HG03342 (cell line): ENCODE results near the gene PDCD5.
"Not testable (repeated sequence)": the region's sequence is repeated elsewhere in the genome, so short reads cannot be mapped to it uniquely, and the experiment has no call there.

Source experiments
- ATAC-seq: cut with Tn5 transposase; IDR thresholded peaks from one replicate; pipeline ENCODE4 v1.9.1; 2021; ENCODE audit warnings: mild to moderate bottlenecking, moderate library complexity; ENCODE audit not compliant: unreplicated experiment

Gene PDCD5

DNA sequence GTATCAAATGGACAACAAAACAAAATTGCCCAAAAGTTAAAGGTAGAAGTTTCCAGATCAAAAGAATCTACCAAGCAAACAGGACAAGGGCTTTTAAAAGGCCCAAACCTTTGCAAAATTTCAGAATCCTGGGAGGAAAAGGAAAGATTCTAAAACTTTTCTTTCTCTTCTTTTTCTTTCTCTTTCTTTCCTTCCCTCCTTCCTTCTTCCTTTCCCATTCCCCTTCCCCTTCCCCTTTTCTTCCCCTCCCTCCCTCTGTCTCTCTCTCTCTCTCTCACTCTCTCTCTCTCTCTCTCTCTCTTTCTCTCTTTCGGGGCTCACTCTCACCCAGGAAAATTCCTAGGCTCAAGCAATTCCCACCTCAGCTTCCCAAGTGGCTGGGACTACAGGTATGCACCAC is 4.2 kb upstream of the PDCD5 start:
- ATAC-seq = no peak

DNA sequence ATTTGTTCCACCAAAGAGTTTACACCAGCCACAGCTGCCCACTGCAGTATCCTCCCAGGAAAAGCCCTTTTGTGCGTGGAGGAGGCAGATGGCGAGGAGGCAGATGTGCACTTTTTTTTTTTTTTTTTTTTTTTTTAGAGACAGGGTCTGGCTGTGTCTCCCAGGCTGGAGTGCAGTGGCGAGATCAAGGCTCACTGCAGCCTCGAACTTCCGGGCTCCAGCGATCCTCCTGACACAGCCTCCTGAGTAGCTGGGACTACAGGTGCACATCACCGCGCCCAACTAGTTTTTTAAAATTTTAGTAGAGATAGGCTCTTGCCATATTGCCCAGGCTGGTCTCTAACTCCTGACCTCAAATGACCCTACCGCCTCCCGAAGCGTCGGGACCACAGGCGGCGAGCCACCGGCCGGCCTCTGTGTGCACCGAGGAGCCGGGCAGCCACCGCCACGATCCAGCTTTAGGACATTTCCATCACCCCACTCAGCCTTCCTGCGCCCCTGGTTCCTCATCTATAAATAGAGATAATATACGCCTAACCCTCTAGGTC is 563 bp upstream of the PDCD5 start:
- peak; percentile 16 for ATAC-seq

DNA sequence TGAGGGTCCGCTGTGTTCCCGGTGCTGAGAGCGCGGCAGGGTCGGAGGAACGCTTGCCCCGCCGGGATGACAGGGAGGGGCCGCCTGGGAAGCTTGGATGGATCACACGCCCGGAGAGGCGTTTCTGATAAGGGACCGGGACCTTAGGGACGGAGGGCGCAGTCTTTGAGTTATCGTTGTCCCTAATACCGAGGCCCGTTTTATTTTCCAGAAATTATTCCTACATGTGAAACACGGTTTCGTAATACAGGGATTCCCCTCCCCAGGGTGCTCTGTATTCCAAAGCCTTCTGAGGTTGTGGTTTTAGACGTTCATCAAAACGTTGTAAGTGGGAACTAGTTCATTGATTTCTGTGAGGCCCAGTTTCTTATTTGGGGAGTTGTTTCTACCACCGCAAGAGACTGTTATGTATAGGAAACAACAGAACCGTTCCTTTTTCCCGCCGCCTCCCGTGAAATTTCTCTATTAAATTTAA is 752 bp downstream of the PDCD5 start:
- ATAC-seq = no peak

DNA sequence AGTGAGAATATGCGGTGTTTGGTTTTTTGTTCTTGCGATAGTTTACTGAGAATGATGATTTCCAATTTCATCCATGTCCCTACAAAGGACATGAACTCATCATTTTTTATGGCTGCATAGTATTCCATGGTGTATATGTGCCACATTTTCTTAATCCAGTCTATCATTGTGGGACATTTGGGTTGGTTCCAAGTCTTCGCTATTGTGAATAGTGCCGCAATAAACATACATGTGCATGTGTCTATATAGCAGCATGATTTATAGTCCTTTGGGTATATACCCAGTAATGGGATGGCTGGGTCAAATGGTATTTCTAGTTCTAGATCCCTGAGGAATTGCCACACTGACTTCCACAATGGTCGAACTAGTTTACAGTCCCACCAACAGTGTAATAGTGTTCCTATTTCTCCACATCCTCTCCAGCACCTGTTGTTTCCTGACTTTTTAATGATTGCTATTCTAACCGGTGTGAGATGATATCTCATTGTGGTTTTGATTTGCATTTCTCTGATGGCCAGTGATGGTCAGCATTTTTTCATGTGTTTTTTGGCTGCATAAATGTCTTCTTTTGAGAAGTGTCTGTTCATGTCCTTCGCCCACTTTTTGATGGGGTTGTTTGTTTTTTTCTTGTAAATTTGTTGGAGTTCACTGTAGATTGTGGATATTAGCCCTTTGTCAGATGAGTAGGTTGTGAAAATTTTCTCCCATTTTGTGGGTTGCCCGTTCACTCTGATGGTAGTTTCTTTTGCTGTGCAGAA is 6.9 kb downstream of the PDCD5 start:
- not testable (repeated sequence) for ATAC-seq

DNA sequence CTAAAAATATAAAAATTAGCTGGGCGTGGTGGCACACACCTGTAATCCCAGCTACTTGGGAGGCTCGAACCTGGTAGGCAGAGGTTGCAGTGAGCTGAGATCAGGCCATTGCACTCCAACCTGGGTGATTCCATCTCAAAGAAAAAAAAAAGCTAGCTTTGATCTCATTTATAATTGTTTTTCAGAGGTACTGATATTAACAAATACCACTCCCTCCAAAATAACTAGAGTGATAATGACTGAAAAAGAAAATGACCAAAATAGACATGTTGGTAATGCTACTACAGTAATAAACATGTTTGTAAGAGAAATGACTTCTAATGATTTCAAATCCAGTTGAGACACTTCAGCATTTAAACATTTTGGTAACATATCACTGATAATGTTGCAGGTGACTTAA is 13.0 kb downstream of the PDCD5 start:
- no peak for ATAC-seq

DNA sequence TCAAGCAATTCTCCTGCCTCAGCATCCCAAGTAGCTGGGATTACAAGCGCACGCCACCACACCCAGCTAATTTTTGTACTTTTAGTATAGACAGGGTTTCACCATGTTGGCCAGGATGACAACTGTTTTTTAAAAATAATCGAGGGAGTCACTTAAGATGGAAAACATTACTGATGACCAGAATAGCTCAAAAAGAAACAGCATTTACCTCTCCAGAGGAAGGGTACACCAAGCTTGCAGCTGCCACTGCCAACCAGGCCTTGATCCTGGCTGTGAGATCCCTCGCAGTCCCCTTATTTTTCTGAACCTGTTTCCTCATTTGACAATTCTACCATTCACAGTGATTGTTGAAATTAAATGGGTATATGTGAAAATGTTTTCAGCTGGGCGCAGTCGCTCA is 14.5 kb downstream of the PDCD5 start:
- no peak for ATAC-seq

DNA sequence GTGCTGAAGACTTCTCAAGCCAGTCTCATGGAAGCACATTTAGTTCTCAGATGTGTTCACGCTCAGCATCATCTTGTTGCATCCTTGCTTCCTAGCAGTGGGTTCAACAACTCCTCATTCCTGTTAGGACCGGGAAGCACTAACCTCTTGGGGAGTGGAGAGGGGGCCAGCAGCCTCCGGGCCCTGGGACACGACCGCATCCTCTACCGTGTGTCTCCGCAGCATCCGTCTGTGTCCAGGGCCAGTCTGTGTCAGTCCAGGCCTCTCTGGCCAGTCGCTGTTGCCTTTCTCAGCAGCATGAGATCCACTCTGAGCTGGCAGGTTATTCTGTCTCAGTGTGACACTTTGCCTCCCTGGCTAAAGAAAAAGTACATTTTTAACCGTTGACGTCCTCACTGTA is 17.0 kb downstream of the PDCD5 start:
- no peak for ATAC-seq

DNA sequence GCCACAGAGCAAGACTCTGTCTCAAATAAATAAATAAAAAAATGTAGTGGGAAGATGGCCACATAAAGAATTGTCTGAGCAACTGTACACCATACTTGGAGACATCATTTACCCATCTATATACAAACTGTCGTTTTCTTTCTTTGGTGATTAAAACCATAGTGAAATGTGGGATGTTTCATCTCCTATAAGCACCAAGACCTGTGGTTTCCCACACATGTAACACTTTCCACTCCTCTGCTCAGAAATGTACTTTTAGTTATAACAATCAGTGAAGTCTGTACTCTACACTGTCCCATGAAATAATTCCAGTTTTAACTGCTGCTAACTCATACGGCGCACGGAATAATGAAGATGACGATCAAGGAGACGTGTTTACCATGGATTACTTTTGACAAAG is 18.3 kb downstream of the PDCD5 start:
- no peak for ATAC-seq

DNA sequence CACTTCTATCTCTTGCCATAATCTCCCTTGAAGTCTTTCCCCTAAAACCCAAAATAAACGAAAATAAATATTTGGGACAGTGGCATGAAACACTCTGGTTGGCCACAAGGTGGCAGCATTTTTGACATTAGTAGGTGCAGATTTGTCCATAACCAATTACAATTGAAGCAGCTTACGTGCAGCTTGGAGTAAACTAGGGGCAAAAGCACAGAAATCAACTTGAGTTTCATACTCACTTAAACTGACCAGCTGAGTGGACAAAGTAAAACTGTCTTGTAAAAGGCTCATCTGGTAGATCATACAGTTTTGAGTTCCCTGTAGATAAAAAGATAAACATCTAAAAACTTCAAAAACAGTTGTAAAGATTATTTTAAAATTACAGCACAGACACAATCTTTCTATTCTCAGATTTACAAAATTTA is 18.8 kb downstream of the PDCD5 start:
- ATAC-seq = no peak

DNA sequence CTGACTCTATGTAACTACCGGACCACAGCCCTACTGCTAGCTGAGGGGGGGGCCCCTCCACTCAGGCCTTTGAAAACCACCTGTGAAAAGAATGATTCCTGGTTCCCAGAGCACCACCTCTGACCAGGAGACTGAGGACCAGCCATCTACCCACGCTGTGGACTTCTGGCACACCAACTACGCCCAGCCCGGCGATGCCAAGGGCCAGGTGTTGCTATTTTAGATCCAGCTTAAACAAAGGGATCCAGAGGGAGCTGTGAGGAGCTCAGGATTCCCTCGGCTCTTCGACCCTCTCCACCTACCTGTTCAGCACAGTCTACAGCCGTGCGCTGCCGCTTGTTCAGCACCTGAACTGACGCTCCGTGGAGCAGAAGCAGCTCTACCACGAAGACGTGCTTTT is 23.0 kb downstream of the PDCD5 start:
- ATAC-seq = no peak

DNA sequence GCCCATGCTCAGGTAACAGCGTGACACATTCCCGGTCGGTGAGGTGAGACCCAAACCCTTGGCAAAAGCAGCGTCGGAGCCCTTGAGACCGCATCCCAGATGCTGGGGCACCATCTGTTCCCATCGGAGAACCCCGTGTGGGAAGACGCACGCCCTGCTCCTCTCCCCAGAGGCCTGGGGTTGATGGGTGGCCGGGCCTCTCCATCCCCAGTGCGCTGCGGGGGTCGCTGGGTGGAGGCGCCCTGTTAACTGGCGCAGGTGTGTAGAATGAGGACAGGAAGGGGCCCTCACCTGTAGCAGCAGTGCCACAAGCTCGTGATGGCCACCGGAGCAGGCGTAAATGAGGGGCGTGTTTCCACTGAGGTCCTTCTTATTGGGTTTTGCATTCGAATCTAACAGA is 24.6 kb downstream of the PDCD5 start:
- ATAC-seq = no peak

DNA sequence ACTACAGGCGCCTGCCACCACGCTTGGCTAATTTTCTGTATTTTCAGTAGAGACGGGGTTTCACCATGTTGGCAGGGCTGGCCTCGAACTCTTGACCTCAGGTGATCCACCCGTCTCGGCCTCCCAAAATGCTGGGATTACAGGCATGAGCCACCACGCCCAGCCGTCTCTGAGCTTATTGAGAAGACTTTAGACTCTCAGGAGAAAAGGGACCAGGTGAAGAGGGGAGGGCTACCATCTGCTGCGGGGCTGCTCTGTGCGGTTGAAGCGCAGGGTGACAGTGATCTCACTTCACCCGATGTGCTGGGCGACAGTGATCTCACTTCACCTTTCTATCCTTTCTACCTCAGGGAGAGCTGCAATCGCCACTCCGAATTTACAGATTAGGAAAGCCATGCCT is 25.3 kb downstream of the PDCD5 start:
- no peak for ATAC-seq

DNA sequence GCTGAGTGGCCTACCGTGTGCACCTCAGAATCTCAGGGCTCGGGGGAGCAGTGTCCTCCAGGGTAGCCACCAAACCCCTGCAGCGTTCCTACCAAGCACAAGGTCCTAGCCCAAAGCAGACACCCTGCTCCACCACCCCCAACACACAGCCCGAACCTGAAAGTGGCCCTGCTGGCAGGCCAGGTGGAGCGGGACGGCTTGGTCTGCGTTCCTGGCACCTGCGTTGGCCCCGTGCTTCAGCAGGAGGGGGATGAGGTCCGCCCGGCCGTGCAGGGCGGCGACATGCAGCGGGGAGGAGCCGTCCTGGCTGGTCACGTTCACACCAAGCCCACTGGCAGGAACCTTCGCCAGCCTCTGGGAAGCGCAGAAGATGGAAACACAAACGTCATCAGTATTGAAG is 26.5 kb downstream of the PDCD5 start:
- no peak for ATAC-seq

DNA sequence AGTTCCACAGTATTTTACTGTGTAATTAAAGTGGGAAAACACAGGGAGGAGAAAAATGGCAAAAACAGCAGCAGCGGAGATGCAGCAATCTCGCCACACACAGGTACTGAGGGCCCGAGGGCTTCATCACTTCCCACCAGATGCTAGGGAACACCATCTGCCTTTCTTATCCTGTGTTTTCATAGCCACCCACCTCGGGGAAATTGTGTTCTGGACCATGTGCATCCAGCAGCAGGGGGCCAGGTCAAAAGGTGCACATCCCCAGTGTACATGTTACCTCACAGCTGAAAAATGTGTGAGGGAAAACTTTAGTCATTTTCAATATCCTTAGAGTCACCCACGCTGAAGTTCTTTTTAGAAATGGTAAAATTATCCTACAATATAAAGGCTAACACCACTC is 30.2 kb downstream of the PDCD5 start:
- ATAC-seq = no peak

DNA sequence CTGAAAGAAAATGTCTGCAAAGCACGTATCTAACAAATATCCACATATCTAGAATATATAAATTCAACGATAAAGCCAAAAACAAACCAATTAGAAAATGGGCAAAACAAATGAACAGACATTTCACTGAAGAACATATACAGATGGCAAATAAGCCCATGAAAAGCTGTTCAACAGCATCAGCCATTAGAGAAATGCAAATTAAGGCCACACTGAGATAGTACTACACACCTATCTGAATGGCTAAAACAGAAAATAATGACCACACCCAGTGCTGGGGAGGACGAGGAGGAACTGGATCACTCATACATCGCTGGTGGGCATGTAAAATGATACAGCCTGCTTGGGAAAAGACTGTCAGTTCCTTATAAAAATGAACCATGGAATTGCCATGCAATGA is 32.0 kb downstream of the PDCD5 start:
- no peak for ATAC-seq

DNA sequence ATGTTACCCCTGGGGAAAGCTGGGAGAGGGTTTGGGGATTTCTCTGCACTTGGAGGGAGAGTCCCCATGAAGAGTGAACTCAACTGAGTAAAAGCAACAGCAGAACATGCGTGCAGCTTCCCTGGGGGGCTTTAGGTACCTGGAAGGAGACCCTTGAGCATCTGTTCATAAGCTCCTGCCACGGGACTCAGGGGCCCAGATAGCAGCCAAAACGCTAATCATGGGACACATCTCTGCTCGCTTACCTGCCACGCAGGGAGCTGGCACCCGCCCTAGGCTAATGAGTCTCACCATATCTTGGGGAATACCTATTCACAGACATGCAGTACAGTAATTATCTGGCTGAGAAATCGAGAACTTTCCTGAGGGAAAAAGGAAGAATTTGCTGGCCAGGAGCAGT is 33.9 kb downstream of the PDCD5 start:
- ATAC-seq = no peak

DNA sequence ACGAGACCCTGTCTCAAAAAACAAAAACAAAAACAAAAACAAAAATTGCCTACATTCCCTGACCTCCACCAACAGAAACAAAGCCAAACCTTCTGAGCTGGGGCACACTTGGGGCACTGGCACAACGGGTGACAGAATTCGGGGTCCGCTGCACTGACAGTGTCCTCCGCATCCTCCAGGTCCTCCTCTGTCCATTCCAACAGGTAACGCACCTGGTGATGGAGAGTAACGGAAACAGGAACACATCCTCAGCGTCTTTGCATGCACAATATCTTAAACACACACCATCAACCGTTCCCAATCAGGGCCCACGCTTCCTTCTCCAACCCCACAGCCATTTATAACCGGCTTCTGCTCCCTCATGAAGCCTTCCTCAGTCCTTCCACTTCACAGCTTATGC is 34.6 kb downstream of the PDCD5 start:
- ATAC-seq = no peak

DNA sequence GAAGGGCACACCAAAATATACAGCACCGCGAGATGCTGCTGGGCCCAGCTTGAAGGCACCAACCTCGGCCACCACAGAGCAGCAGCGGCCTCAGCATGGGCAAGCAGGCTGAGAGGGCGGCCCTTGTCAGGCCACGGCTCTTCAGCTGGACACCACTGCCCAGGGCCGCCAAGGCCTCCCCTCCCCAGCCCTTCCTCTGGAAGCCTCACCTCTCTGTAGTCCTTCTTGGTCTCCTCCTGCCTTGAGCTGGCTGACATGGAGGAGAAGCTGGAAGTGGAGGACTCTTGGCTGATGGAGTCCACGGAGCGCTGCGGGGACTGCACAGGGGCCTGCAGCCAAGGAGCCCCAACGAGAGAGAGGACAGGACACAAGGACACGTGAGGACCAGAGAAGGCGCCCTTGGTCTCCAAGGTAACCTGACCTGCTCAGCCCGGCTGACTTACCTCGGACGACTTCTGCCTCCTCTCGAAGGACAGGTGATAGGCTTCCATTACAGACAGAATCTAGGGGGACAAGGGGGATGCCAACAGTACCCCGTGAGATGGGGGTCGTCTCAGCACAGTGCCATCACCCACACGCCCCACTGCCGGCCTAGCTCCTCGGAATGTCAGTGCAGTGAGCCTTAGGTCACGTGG is 38.2 kb downstream of the PDCD5 start:
- no peak for ATAC-seq

DNA sequence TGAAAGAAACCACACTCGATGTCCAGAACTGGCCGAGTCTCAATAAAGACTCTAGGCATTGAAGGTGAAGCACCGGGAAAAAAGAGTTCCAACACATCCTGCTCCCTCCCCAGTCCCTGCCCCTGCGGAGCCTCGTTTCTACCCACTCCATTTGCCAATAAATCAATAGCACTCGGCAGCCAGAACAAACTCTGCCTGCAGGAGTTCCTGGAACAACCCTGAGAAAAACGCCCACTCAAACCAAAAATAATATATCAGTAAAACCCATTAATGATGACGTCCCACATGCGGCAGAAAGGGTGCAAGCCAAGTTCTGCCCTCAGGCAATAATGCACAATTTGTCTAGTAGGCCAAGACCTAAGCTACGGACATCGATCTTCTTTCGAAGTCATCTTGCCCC is 41.0 kb downstream of the PDCD5 start:
- ATAC-seq = no peak

DNA sequence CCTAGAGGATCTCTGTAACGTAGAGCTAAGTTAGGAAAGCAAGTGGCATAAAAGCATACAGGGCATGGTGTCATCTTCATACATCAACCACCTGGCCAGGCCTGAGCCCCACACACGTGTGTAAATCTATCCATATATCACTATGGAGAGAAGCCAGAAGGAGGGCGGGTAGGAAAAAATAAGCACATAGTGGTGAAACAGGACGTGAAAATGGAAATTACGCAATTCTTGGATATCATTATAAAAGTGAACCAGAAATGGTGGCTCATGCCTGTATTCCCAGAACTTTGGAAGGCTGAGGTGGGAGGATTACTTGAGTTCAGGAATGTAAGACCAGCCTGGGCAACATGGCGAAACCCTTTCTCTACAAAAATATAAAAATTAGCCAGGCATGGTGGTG is 43.4 kb downstream of the PDCD5 start:
- ATAC-seq = no peak

DNA sequence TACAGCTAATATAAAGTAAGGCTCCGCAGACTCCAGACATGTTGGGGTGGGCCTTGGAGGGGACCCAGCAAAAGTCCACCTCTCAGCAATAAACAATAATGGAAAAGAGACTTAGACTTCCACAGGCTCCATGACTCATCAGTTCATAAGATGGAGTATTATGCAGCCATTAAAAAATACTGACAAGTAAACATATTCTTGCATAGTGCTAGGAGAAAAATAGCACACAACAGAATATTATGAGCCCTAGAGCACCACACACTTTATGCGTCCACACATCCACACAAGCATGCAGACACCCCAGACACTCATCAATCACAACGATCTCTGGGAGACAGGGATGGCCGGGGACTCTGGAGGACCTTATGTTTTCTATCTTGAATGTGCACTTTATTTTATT is 46.0 kb downstream of the PDCD5 start:
- no peak for ATAC-seq

DNA sequence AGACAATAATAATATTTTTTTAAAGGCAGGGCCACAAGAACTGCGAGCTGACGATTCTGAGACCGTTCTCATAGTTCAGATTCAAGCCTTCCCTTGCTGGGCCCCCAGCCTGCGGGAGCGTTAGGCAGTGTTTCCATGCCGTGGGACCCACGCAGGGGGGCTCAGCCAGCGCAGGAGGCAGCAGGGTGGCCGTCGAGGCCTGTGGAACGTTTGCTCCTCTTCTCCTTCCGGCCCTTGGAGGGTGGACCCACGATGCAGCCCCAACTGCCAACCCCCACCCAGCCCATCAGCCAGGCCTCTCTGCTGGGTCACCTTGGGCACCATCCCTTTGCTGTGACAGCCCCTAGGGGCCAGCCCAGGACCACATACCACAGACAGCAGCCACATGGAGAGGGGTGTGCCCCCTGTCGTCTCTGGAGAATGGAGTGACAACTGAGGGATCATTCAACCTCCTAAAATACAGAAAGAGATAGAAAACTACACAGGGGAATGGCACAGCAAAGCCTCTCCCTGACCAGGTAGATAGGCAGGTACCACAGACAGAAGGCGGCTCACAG is 46.8 kb downstream of the PDCD5 start:
- ATAC-seq = no peak
